ENCODE measurements around the gene ZNF766. TPM values are rescaled to one million over a fixed set of nuclear protein-coding genes. Genes with fewer than 3 reads are reported as not detected.
"Not testable (repeated sequence)": the region's sequence is repeated elsewhere in the genome, so short reads cannot be mapped to it uniquely, and the experiment has no call there.

ZNF766 gene
- total RNA-seq, 1 experiment from 2014 or later = 32.9 TPM

DNA sequence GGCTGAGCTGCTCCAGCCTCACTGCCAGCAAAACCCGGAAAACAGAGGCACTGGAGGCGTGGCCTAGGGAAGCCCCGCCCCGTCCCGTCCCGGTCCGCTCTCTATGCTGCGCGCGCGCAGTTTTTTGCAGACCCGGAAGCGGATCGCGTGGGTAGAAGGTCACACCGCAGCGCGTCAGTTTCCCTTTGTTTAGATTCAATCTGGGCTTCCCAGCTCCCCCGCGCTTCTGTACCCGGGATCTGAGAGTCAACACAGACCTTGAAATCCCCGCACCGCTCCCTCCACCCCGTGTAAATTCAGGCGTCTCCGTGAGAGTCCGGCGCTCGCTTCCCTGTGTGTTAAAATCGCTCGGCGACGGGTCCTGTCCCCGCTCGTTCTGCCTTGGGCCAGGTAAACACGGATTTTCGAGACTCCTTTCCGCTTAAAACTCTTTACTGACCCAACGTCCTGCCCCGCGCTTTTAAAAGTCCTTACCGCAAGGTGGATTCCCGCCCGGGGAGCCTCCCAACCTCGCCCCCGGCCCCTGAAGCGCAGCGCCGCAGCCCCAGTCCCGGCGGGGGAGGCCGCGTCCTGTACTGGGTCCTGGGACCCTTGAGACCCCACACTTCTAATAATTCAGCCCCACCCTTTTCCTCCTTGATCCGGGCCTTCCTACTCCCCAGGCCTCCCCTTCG lies 66.9 kb downstream of the ZNF766 start, which contains the start of gene ZNF610 (continued):
- TF ChIP-seq JAZF1 (CRISPR knock-in tag; IDR thresholded peaks at IDR 0.05) = no peak

DNA sequence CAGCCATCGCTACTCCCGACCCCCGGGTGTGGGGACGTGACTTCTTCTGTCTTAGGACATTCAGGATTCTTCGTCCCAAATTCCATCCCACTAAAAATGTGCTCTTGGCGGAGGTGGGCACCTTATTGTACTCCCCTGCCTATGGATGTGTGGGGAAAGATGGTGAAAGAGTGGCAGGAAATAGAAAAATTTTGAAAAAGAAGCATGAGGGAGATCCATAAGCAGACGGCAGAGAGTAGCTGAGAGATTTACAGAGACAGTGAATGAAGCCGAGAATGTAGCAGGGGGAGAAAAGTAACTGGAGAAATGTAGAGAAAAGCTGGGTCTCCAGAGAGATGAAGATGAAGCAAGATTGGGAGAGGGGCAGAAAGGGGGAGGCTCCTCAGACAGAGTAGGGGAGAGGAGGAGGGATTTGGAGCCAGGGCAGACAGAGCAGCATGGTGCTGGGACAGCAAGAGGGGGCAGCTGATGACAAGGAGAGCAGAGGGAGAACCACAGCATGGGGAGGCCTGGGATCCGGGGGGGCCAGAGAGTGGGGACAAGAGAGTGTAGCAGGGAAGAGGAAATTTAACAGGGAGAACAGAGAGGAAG lies 67.5 kb downstream of the ZNF766 start:
- peak overlapping the region; percentile 54 for H3K27ac Mint-ChIP-seq
- no peak for TF ChIP-seq KAT7 (CRISPR knock-in tag; IDR thresholded peaks at IDR 0.05; ENCODE audit: borderline replicate concordance)
- TF ChIP-seq, protein P1, sequence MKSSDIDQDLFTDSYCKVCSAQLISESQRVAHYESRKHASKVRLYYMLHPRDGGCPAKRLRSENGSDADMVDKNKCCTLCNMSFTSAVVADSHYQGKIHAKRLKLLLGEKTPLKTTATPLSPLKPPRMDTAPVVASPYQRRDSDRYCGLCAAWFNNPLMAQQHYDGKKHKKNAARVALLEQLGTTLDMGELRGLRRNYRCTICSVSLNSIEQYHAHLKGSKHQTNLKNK (CRISPR knock-in tag; IDR thresholded peaks at IDR 0.05) = no peak
- TF ChIP-seq, protein P2, sequence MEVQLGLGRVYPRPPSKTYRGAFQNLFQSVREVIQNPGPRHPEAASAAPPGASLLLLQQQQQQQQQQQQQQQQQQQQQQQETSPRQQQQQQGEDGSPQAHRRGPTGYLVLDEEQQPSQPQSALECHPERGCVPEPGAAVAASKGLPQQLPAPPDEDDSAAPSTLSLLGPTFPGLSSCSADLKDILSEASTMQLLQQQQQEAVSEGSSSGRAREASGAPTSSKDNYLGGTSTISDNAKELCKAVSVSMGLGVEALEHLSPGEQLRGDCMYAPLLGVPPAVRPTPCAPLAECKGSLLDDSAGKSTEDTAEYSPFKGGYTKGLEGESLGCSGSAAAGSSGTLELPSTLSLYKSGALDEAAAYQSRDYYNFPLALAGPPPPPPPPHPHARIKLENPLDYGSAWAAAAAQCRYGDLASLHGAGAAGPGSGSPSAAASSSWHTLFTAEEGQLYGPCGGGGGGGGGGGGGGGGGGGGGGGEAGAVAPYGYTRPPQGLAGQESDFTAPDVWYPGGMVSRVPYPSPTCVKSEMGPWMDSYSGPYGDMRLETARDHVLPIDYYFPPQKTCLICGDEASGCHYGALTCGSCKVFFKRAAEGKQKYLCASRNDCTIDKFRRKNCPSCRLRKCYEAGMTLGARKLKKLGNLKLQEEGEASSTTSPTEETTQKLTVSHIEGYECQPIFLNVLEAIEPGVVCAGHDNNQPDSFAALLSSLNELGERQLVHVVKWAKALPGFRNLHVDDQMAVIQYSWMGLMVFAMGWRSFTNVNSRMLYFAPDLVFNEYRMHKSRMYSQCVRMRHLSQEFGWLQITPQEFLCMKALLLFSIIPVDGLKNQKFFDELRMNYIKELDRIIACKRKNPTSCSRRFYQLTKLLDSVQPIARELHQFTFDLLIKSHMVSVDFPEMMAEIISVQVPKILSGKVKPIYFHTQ (CRISPR knock-in tag; IDR thresholded peaks at IDR 0.05) = no peak
- TF ChIP-seq ZBTB21 (CRISPR knock-in tag; IDR thresholded peaks at IDR 0.05; ENCODE audit: borderline replicate concordance) = no peak
- no peak for TF ChIP-seq NR1H2 (CRISPR knock-in tag; IDR thresholded peaks at IDR 0.05)
- TF ChIP-seq, protein P3, sequence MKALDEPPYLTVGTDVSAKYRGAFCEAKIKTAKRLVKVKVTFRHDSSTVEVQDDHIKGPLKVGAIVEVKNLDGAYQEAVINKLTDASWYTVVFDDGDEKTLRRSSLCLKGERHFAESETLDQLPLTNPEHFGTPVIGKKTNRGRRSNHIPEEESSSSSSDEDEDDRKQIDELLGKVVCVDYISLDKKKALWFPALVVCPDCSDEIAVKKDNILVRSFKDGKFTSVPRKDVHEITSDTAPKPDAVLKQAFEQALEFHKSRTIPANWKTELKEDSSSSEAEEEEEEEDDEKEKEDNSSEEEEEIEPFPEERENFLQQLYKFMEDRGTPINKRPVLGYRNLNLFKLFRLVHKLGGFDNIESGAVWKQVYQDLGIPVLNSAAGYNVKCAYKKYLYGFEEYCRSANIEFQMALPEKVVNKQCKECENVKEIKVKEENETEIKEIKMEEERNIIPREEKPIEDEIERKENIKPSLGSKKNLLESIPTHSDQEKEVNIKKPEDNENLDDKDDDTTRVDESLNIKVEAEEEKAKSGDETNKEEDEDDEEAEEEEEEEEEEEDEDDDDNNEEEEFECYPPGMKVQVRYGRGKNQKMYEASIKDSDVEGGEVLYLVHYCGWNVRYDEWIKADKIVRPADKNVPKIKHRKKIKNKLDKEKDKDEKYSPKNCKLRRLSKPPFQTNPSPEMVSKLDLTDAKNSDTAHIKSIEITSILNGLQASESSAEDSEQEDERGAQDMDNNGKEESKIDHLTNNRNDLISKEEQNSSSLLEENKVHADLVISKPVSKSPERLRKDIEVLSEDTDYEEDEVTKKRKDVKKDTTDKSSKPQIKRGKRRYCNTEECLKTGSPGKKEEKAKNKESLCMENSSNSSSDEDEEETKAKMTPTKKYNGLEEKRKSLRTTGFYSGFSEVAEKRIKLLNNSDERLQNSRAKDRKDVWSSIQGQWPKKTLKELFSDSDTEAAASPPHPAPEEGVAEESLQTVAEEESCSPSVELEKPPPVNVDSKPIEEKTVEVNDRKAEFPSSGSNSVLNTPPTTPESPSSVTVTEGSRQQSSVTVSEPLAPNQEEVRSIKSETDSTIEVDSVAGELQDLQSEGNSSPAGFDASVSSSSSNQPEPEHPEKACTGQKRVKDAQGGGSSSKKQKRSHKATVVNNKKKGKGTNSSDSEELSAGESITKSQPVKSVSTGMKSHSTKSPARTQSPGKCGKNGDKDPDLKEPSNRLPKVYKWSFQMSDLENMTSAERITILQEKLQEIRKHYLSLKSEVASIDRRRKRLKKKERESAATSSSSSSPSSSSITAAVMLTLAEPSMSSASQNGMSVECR (CRISPR knock-in tag; IDR thresholded peaks at IDR 0.05; ENCODE audit: borderline replicate concordance) = no peak
- no peak for TF ChIP-seq NFATC4 (CRISPR knock-in tag; IDR thresholded peaks at IDR 0.05)
- TF ChIP-seq NR2C2 (CRISPR knock-in tag; IDR thresholded peaks at IDR 0.05) = no peak
- TF ChIP-seq, protein P4, sequence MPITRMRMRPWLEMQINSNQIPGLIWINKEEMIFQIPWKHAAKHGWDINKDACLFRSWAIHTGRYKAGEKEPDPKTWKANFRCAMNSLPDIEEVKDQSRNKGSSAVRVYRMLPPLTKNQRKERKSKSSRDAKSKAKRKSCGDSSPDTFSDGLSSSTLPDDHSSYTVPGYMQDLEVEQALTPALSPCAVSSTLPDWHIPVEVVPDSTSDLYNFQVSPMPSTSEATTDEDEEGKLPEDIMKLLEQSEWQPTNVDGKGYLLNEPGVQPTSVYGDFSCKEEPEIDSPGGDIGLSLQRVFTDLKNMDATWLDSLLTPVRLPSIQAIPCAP (CRISPR knock-in tag; IDR thresholded peaks at IDR 0.05) = no peak
- no peak for TF ChIP-seq RORB (CRISPR knock-in tag; IDR thresholded peaks at IDR 0.05)
- no peak for TF ChIP-seq IRF2 (CRISPR knock-in tag; IDR thresholded peaks at IDR 0.05; ENCODE audit: borderline replicate concordance, low read depth)
- TF ChIP-seq, protein P5, sequence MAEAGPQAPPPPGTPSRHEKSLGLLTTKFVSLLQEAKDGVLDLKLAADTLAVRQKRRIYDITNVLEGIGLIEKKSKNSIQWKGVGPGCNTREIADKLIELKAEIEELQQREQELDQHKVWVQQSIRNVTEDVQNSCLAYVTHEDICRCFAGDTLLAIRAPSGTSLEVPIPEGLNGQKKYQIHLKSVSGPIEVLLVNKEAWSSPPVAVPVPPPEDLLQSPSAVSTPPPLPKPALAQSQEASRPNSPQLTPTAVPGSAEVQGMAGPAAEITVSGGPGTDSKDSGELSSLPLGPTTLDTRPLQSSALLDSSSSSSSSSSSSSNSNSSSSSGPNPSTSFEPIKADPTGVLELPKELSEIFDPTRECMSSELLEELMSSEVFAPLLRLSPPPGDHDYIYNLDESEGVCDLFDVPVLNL (CRISPR knock-in tag; IDR thresholded peaks at IDR 0.05; ENCODE audit: borderline replicate concordance, low read depth) = no peak
- no peak for TF ChIP-seq SMAD3 (CRISPR knock-in tag; IDR thresholded peaks at IDR 0.05; ENCODE audit: borderline replicate concordance)
- TF ChIP-seq ZNF232 (CRISPR knock-in tag; IDR thresholded peaks at IDR 0.05) = no peak
- TF ChIP-seq ATF1 (CRISPR knock-in tag; IDR thresholded peaks at IDR 0.05) = no peak
- TF ChIP-seq OVOL2 (CRISPR knock-in tag; IDR thresholded peaks at IDR 0.05; ENCODE audit: borderline replicate concordance) = no peak
- TF ChIP-seq JAZF1 (CRISPR knock-in tag; IDR thresholded peaks at IDR 0.05) = no peak
- TF ChIP-seq, protein P6, sequence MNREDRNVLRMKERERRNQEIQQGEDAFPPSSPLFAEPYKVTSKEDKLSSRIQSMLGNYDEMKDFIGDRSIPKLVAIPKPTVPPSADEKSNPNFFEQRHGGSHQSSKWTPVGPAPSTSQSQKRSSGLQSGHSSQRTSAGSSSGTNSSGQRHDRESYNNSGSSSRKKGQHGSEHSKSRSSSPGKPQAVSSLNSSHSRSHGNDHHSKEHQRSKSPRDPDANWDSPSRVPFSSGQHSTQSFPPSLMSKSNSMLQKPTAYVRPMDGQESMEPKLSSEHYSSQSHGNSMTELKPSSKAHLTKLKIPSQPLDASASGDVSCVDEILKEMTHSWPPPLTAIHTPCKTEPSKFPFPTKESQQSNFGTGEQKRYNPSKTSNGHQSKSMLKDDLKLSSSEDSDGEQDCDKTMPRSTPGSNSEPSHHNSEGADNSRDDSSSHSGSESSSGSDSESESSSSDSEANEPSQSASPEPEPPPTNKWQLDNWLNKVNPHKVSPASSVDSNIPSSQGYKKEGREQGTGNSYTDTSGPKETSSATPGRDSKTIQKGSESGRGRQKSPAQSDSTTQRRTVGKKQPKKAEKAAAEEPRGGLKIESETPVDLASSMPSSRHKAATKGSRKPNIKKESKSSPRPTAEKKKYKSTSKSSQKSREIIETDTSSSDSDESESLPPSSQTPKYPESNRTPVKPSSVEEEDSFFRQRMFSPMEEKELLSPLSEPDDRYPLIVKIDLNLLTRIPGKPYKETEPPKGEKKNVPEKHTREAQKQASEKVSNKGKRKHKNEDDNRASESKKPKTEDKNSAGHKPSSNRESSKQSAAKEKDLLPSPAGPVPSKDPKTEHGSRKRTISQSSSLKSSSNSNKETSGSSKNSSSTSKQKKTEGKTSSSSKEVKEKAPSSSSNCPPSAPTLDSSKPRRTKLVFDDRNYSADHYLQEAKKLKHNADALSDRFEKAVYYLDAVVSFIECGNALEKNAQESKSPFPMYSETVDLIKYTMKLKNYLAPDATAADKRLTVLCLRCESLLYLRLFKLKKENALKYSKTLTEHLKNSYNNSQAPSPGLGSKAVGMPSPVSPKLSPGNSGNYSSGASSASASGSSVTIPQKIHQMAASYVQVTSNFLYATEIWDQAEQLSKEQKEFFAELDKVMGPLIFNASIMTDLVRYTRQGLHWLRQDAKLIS (CRISPR knock-in tag; IDR thresholded peaks at IDR 0.05; ENCODE audit: borderline replicate concordance) = no peak
- no peak for TF ChIP-seq ETV6 (CRISPR knock-in tag; IDR thresholded peaks at IDR 0.05)
- H3K4me3 Mint-ChIP-seq = peak overlapping the region; percentile 92
- DNase-seq (ENCODE audit: low spot score) (no peak), ATAC-seq (peak; percentile 41)
- POLR2A ChIA-PET = no interaction called here
- H3K9me3 Mint-ChIP-seq = peaks cover 20% of the 10 kb centered on the region
- peaks cover 9% of the 10 kb centered on the region for H3K4me1 Mint-ChIP-seq
- peaks cover 12% of the 10 kb centered on the region for H3K27me3 Mint-ChIP-seq (ENCODE audit: low read depth)
- CTCF ChIA-PET = interaction anchor here (0.5 to 1.0 kb wide), 2 partner anchors 15 to 151 kb away, joined by 3 to 6 read pairs; no protein-coding TSS in a partner anchor
- peaks cover 17% of the 10 kb centered on the region for H3K36me3 Mint-ChIP-seq

DNA sequence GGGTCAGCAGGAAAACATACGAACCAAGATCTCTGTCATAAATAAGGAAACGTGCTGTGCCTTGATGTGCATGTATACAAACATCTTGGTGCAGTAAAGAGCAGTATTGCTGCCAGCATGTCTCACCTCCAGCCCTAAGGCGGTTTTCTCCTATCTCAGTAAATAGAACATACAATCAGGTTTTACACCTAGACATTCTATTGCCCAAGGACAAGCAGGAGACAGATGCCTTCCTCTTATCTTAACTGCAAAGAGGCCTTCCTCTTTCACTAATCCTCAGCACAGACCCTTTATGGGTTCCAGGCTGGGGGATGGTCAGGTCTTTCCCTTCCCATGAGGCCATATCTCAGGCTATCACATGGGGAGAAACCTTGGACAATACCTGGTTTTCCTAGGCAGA lies 69.6 kb downstream of the ZNF766 start:
- H3K36me3 Mint-ChIP-seq; H3K4me3 Mint-ChIP-seq; H3K27ac Mint-ChIP-seq; H3K9me3 Mint-ChIP-seq; POLR2A ChIA-PET; CTCF ChIA-PET; DNase-seq (ENCODE audit: low spot score); H3K27me3 Mint-ChIP-seq (ENCODE audit: low read depth); ATAC-seq: not testable (repeated sequence)
- peaks cover 13% of the 10 kb centered on the region for H3K4me1 Mint-ChIP-seq
